ENCODE measurements around the gene KIF26B.

GRCh38 chr1:245183429-245183828 is 28.6 kb downstream of the KIF26B start:
- TF ChIP-seq CTCF (IDR thresholded peaks at IDR 0.05; ENCODE audit: insufficient read depth, low read length, poor library complexity, severe bottlenecking) = no peak
- no peak for TF ChIP-seq EZH2phosphoT487 (conservative IDR thresholded peaks at IDR 0.05; ENCODE audit: low read length)

Data from SU-DHL-6 (cell line).